Heart left ventricle (tissue), 16 donors: ENCODE measurements around the gene ASTN2. TPM values are rescaled to one million over a fixed set of nuclear protein-coding genes. Genes with fewer than 3 reads are reported as not detected.

Experiments
- ATAC-seq, 4 donors: fragments of 200-7000 bp; cut with Tn5 transposase; one replicate each; pipeline ENCODE4 v1.9.1; 2020 to 2022; ENCODE audit warnings: moderate library complexity in 4 of 4, mild to moderate bottlenecking in 3 of 4, moderate number of reproducible peaks in 1 of 4
- DNase-seq, 5 donors: peaks; one replicate each; pipeline ENCODE4 v3.0.0-alpha.2; 2020
- H3K27ac ChIP-seq, 12 donors: fragments of 200-600 bp; sonication (generic) in 4 of 12; one replicate each; pipeline versions ENCODE4 v1.5.0 to v1.8.0; 2016 to 2022; ENCODE audit warnings: mild to moderate bottlenecking in 2 of 12
- H3K27me3 ChIP-seq, 9 donors: fragments of 200-600 bp; sonication (generic) in 2 of 9; one replicate each; pipeline versions ENCODE4 v1.5.1 to v1.8.0; 2016 to 2022; ENCODE audit warnings: mild to moderate bottlenecking in 3 of 9
- H3K36me3 ChIP-seq, 9 donors: fragments of 200-600 bp; sonication (generic) in 2 of 9; one replicate each; pipeline versions ENCODE4 v1.5.0 to v1.8.0; 2018 to 2022; ENCODE audit warnings: mild to moderate bottlenecking in 2 of 9
- H3K4me1 ChIP-seq, 12 donors: fragments of 200-600 bp; sonication (generic) in 4 of 12; one replicate each; pipeline versions ENCODE4 v1.5.0 to v1.8.0; 2016 to 2022; ENCODE audit warnings: mild to moderate bottlenecking in 3 of 12
- H3K4me3 ChIP-seq, 12 donors: fragments of 200-600 bp; sonication (generic) in 4 of 12; one replicate each; pipeline versions ENCODE4 v1.5.0 to v1.8.0; 2017 to 2022; ENCODE audit warnings: mild to moderate bottlenecking in 9 of 12, moderate library complexity in 4 of 12
- H3K9me3 ChIP-seq, 12 donors: fragments of 200-600 bp; sonication (generic) in 4 of 12; one replicate each; pipeline versions ENCODE4 v1.5.0 to v1.8.0; 2016 to 2022; ENCODE audit warnings: mild to moderate bottlenecking in 1 of 12
- POLR2A ChIP-seq, 2 donors: fragments of 450-650 bp; IDR thresholded peaks; one replicate each; pipeline ENCODE4 v1.6.1; 2017; ENCODE audit warnings: antibody characterized with exemption in 2 of 2, mild to moderate bottlenecking in 2 of 2, moderate library complexity in 2 of 2
- WGBS, 4 donors: extraction: QIAGEN DNeasy Blood & Tissue Kit in 2 of 4; methylation state at CpG; one replicate each; pipeline versions ENCODE4 v1.1.5 to v1.1.7; 2013 to 2018; 5-methylcytosine and 5-hydroxymethylcytosine counted together
- intact Hi-C, 10 donors: fragments of 100-400 bp; cut with DNase I; formaldehyde crosslinking; loops; one replicate each; pipeline versions ENCODE4 v1.11.1 to v1.14.2; 2022
- polyA plus RNA-seq, 2 donors: library from polyadenylated mRNA; stranded (reverse); fragments of 200-250 nt; gene quantifications; one replicate each; pipeline ENCODE4 v1.2.3, GENCODE V29; 2013
- total RNA-seq, 9 donors: library from RNA; depleted of rRNA in 2 of 9; stranded (reverse); fragments of >200 nt in 2 of 9; fragmentation: NEBNext Ultra II Directional in 3 of 9; extraction: Animal tissue kit (Norgen Biotek cat#: 25700) in 3 of 9; gene quantifications; one replicate each; pipeline versions ENCODE4 v1.1.0 to v1.2.4, GENCODE V29; 2016 to 2023
- TF ChIP-seq, protein P1 (sequence below), 12 donors: fragments of 200-600 bp; sonication (generic) in 4 of 12; IDR thresholded peaks; one replicate each; pipeline versions ENCODE4 v1.5.0 to v1.8.0; 2018 to 2022; ENCODE audit warnings: antibody characterized with exemption in 12 of 12, mild to moderate bottlenecking in 5 of 12
- donor health status: ischemic (EF 13 %, LVEDD 7.1; RV severe dilation, severe dysfunction).
- donor health status: healthy with polysubstance abuse.
- donor health status: DM: no; HTN: yes; CAD: no.
- donor health status: DM: no; HTN: no; CAD: no.
- donor health status: ischemic (EF 25% LVEDD 6.9; RV normal size, moderate dysfunction).
- donor health status: ischemic (EF 25% LVEDD 5.7; RV mildly dilated, moderate dysfunction).
- donor health status: healthy.
- donor health status: DM: yes; HTN: yes; CAD: no.
- donor health status: ischemic (EF 35%, LVEDD 5.7; RV mildly dilated, moderate dysfunction).
- donor health status: nonischemic (EF 11% LVEDD 7.7; RV severe dilation, severe dysfunction).
- donor health status: DM: yes; HTN: yes; CAD: no.
- donor health status: PGD.
- donor health status: ischemic (EF 29% LVEDD 5.4; RV normal size, mild dysfunction).
- donor health status: nonischemic (EF 23%, LVEDD 6.1; RV moderate dilation, normal function).

Gene ASTN2
- total and polyA plus RNA-seq, 11 donors, result 2.5 to 6.0 (median 3.5) TPM

DNA sequence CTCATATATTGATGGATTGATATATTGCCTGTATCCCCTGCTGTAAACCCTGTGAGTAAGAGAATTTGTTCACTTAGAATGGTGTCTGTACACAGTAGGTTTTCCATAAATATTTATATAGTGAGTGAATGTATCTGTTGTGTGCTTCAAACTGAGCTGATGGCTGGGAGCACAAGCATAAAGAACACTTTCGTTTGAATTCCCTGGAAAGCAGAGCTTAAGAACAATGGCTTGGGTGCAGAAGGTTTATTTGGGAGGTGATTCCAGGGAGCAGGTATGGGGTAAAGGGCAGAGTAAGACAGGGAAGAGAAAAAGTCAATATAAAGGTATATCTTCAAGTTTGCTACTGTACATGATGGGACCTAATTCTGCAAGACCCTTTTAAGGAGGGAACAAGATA, 918.7 kb downstream of the ASTN2 start:
- TF ChIP-seq POLR2A (IDR thresholded peaks at IDR 0.05), result no peak
- TF ChIP-seq, protein P1, sequence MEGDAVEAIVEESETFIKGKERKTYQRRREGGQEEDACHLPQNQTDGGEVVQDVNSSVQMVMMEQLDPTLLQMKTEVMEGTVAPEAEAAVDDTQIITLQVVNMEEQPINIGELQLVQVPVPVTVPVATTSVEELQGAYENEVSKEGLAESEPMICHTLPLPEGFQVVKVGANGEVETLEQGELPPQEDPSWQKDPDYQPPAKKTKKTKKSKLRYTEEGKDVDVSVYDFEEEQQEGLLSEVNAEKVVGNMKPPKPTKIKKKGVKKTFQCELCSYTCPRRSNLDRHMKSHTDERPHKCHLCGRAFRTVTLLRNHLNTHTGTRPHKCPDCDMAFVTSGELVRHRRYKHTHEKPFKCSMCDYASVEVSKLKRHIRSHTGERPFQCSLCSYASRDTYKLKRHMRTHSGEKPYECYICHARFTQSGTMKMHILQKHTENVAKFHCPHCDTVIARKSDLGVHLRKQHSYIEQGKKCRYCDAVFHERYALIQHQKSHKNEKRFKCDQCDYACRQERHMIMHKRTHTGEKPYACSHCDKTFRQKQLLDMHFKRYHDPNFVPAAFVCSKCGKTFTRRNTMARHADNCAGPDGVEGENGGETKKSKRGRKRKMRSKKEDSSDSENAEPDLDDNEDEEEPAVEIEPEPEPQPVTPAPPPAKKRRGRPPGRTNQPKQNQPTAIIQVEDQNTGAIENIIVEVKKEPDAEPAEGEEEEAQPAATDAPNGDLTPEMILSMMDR (IDR thresholded peaks at IDR 0.05), result no peak
- no peak overlapping the region for H3K27ac ChIP-seq
- 62 to 72% (median 68%) methylated on average over 1 of the region's 1 CpG for WGBS, 4 donors
- no peaks in the 10 kb centered on the region for H3K27me3 ChIP-seq
- DNase-seq (no peak), ATAC-seq (no peak)
- H3K36me3 ChIP-seq, result no peaks in the 10 kb centered on the region
- no peaks in the 10 kb centered on the region for H3K4me1 ChIP-seq
- H3K4me3 ChIP-seq, result no peak overlapping the region
- H3K9me3 ChIP-seq, result no peaks in the 10 kb centered on the region
- intact Hi-C loops, result loop anchor here (5.0 to 10.0 kb wide), 11 partner anchors 76 to 611 kb away; partner anchors contain the start of gene PAPPA (in 1 of the 10)

DNA sequence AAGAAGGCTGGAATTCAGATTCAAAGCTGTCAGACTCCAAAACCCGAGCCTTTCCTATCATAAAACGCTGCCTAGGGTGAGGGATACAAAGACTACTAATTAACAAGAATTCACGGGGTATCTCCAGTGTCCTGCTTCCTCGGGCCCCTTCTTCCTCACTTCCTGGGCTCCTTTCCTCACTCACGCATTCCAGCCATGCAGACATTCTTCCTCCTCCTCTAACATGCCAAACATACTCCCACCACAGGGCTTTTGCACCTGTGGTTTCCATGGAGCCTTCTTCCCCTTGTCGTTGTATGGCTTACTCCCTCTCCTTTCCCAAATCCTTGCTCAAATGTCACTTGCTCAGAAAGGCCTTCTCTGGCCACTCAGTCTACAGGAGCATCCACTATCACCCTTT, 919.1 kb downstream of the ASTN2 start:
- no peaks in the 10 kb centered on the region for H3K36me3 ChIP-seq
- 65 to 75% (median 73%) methylated on average over 6 of the region's 6 CpGs for WGBS, 4 donors
- H3K27me3 ChIP-seq, result no peaks in the 10 kb centered on the region
- no peak overlapping the region for H3K4me3 ChIP-seq
- ATAC-seq (no peak), DNase-seq (no peak)
- intact Hi-C loops, result loop anchor here (2.0 to 10.0 kb wide), 12 partner anchors 77 to 611 kb away; partner anchors contain the start of gene PAPPA (in 1 of the 10)
- H3K9me3 ChIP-seq, result no peaks in the 10 kb centered on the region
- no peak overlapping the region for H3K27ac ChIP-seq
- no peaks in the 10 kb centered on the region for H3K4me1 ChIP-seq
- no peak for TF ChIP-seq POLR2A (IDR thresholded peaks at IDR 0.05)
- TF ChIP-seq, protein P1 (IDR thresholded peaks at IDR 0.05), result no peak

DNA sequence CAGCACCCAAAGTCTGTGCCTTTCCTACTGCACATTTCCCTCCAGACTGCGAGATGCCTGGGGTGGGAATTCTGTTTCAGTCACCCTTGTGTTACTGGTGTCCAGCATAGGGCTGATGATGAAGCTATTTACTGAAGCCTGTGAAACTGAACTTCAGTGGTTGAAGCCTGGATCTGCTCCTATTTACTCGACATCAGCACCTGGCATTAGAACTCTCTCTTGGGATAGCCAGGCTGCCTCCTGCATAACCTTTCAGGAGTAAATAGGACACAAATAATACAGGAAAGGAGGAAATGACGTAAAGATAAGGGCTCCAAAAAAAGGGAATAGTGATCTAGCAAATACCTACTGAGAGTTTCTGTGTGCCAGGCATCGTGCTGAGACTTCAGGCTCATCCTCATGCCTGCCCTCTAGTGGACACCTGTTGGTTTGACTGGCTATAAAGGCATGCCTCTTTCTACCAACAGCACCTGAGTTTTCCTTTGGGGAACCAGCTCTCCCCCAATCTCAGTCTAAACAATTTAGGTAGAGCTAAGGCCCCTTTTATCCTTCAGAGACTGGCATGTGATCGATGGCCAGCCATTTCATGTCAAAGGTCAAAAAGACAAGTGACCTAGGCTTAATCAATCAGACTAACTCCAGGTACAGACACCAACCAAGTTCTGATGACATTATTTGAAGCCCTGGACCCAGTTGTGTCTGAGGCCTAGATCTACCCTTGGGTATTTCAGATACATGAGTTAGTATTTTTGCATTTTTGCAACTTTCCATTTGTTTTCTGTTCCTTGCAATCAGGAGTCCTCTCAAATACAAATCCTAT, 919.8 kb downstream of the ASTN2 start:
- no peak overlapping the region for H3K27ac ChIP-seq
- intact Hi-C loops, result loop anchor here (2.0 to 10.0 kb wide), 13 partner anchors 77 to 610 kb away; partner anchors contain the start of gene PAPPA (in 2 of the 10)
- H3K27me3 ChIP-seq, result no peaks in the 10 kb centered on the region
- H3K4me1 ChIP-seq, result no peaks in the 10 kb centered on the region
- H3K9me3 ChIP-seq, result no peaks in the 10 kb centered on the region
- no peak for TF ChIP-seq POLR2A (IDR thresholded peaks at IDR 0.05)
- TF ChIP-seq, protein P1 (IDR thresholded peaks at IDR 0.05), result peak; percentile 46 to 73 (median 61)
- H3K4me3 ChIP-seq, result no peak overlapping the region
- WGBS, 4 donors, result 46 to 58% (median 52%) methylated on average over 5 of the region's 5 CpGs
- peak in 1 of 5 donors; percentile 27 for DNase-seq
- peak in 2 of 4 donors; percentile 27 to 45 for ATAC-seq
- H3K36me3 ChIP-seq, result no peaks in the 10 kb centered on the region

DNA sequence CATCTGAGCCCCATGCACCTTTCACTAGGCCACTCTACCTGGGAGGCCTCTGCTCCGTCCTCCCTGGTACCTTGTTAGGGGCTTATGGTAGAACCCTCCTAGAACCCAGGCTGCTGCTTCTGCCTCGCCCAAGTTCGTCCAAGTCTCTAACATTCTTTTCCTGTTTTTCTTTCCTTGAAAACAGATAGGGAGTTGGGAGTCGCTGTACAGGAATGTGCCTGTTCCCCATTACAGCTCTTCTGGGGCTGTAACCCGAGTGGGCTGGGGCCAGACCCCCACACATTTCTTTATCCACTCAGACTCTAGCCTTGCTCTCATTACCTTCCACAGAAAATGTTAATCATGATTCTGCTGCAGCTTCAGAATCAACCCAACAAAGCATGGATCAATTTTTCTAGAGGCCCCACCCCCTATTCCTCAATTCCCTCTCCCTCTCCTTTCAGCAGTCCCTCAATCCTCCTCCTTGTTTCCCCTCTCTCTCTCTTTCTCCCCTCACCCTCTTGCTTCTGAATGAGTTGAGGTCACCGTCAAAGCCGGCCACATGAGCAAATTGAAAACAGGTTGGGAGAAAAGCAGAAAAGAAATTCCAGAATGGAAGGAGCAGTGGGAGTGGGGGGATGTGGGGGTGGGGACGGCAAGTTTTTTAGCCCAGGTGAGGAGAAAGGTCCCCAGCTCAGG, 921.5 kb downstream of the ASTN2 start:
- WGBS, 4 donors, result 71 to 80% (median 73%) methylated on average over 8 of the region's 8 CpGs
- TF ChIP-seq, protein P1 (IDR thresholded peaks at IDR 0.05), result no peak
- TF ChIP-seq POLR2A (IDR thresholded peaks at IDR 0.05), result no peak
- no peak overlapping the region for H3K4me3 ChIP-seq
- no peaks in the 10 kb centered on the region for H3K9me3 ChIP-seq
- H3K36me3 ChIP-seq, result no peaks in the 10 kb centered on the region
- no peaks in the 10 kb centered on the region for H3K4me1 ChIP-seq
- no peak for ATAC-seq
- H3K27me3 ChIP-seq, result no peaks in the 10 kb centered on the region
- no peak overlapping the region for H3K27ac ChIP-seq
- intact Hi-C loops, result loop anchor here in 8 of 10 donors (5.0 to 10.0 kb wide), 7 partner anchors 151 to 609 kb away; partner anchors contain the start of gene PAPPA (in 2 of the 8)
- no peak for DNase-seq
